NCI-H187 treated with DMSO at 0.1 percent for 48 hours (cell line): ENCODE results near the gene RASSF10.

Source experiments
- DNase-seq: peaks from one replicate; lab custom pipeline; 2025; lab: John Stamatoyannopoulos, UW

RASSF10 gene

GRCh38 chr11:12994476-12994875 is 14.6 kb upstream of the RASSF10 start:
- no peak for DNase-seq

DNA sequence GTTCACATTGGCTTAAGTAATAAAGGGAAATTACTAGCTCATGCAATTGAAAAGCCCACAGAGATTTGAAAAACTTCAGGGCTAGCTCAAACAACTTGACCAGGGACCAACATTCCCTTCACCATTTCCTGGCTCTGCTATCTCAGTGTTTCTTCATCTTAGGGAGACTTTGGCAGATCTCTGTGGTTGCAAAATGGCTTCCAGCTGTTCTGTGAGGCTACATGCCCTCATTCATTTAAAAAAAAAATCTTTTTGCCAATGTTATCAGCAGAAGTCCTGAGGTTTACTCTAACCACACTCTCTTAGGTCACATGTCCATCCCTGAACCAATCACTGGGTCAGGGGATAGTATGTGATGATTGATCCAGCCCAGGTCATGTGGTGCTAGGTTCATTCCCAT is 13.9 kb upstream of the RASSF10 start:
- DNase-seq: no peak

DNA sequence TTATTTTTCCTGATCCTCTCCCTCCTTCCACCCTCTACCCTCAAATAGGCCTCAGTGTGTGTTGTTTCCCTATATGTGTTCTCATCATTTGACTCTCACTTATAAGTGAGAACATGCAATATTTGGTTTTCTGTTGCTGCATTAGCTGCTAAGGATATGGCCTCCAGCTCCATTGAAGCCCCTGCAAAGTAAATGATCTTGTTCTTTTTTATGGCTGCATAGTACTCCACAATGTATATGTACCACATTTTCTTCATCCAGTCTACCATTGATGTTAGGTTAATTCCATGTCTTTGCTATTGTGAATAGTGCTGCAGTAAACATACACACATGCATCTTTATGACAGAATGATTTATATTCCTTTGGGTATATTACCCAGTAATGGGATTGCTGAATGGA is 13.3 kb upstream of the RASSF10 start:
- DNase-seq: no peak

DNA sequence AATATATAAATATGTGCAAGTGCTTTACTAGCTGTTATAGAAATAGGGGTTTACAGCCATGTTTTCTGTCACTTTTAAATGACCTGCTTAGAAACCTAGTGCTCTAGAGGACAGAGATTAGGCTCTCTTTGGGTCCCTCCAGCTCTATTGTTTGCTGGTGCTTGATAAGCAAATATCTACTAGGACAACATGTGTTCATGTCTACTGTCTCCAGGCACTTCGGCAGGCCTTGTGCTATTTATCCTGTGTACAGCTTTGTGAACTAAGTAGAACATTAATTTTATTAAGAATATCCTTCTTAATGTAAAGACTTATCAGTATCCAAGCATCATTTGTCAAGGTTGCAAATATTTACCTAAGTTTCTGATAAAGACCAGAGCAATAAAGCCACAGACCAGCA is 11.9 kb upstream of the RASSF10 start:
- DNase-seq: no peak

DNA sequence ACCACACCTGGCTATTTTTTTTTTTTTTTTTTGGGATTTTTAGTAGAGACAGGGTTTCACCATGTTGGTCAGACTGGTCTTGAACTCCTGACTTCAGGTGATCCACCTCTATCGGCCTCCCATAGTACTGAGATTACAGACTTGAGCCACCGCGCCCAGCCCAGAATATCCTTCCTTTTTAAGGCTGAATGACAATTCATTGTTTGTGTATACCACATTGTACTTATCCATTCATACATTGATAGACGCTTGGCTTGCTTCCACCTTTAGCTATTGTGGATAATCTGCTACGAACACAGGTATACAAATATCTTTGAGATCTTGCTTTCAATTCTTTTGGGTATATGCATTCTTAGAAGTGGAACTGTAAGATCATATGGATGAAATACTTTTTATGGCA is 10.8 kb upstream of the RASSF10 start:
- no peak for DNase-seq

GRCh38 chr11:12999597-12999996 is 9.5 kb upstream of the RASSF10 start:
- no peak for DNase-seq

GRCh38 chr11:13000116-13000515 is 9.0 kb upstream of the RASSF10 start:
- no peak for DNase-seq

DNA sequence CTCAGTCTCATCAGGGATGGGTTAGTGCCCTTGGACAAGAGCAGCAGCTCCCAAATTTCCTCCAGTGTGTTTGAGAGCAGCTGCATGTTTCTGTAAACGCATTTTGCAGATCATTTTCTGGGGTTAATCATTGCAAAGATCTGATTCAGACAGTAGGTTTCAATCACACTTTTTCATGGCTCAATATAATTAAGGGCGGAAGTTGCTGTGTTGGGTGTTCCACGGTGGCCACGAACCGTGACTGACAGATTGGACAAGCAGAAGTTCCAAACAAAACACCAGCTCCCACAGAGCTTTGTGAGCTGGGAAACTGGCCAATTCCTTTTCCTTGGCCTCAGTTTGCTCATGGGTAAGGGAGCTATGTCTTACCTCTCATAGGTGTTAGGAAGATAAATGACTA is 8.4 kb upstream of the RASSF10 start:
- DNase-seq: no peak

DNA sequence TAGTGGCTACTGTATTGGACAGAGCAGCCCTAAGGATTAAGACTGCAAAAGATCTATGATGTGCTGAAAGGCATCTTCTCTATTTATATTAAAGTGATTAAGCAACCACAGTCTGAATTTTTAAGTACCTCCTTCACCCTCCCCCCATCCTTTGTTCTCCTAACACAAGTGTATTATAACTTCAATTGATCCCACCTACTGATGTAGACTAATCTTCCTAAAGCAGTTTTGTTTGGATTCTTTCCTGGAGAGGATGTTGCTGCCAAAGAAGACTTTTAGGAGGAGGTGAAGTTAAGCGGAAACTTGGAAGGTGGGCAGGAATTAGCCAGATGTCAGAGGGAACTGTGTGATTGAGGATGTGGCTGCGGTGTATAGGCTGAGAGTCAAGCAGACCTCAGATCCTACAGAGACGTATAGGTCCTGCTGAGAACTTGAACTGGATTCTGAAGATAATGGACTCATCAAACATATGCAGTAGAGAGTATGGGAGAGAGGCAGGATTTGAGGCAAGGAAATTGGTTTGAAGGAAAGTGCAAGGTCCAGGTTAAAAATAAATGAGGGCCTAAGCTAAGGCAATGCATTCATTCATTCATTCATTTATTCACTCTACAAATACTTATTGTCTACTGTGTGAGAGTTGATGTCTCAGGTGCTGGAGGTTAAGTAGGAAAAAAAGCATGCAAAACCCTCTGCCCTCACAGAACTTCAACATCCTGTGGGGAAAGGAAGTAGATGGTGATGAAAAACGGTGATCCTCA is 5.2 kb upstream of the RASSF10 start:
- no peak for DNase-seq

DNA sequence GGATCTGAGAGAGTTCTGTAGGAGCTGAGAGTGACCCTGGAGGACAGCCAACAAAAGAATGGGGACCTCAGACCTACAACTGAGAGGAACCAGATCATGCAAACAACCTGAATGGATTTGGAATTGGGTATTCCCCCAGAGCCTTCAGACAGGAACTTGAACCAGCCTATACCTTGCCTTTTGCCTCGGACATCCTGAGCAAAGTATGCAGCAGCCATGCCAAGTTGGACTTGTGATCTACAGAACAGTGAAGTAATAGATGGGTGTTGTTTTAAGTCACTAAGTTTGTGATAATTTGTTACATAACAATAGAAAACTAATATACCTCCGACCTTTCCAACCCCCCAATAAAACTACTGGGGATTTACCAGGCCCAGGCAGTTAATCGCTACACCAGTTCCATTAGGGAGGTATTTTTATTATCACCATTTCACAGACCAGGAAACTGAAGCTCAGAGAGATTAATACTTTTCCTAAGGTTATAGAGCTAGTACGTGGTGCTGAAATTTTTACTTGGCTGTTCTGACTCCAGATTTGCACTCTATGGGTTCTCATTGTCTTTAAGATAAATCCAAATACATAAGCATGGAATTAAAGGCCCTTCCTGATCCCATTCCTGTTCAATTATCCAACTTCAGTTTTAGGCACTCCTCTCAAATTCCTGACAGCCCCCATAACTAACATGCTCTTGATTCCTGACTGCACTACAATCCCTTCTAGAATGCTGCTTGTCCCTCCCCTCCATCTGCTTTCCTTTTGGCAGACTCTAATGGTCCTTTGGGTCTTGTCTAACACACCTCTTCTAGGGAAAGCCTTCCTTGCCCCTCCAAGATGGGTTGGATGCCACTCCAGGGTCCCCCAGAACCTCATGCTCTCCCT is 1.7 kb upstream of the RASSF10 start:
- no peak for DNase-seq

GRCh38 chr11:13008061-13008435 is 1.1 kb upstream of the RASSF10 start:
- no peak for DNase-seq

- DNase-seq: no peak
Observed at GRCh38 chr11:13009476-13009920, 382 bp downstream of the RASSF10 start.

DNA sequence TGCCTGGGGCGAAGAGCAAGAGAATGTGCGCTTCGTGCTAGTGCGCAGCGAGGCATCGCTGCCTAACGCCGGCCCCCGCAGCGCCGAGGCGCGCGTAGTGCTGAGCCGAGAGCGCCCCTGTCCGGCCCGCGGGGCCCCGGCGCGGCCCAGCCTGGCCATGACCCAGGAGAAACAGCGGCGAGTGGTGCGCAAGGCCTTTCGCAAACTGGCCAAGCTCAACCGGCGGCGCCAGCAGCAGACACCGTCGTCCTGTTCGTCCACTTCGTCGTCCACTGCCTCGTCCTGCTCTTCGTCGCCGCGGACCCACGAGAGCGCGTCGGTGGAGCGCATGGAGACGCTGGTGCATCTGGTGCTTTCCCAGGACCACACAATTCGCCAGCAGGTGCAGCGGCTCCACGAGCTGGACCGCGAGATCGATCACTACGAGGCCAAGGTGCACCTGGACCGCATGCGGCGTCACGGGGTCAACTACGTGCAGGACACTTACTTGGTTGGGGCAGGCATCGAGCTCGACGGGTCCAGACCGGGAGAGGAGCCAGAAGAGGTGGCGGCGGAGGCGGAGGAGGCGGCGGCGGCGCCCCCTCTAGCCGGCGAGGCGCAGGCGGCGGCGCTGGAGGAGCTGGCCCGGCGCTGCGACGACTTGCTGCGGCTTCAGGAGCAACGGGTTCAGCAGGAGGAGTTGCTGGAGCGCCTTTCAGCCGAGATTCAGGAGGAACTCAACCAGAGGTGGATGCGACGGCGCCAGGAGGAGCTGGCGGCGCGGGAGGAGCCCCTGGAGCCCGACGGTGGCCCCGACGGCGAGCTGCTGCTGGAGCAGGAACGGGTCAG is 1.0 kb downstream of the RASSF10 start:
- DNase-seq: no peak

DNA sequence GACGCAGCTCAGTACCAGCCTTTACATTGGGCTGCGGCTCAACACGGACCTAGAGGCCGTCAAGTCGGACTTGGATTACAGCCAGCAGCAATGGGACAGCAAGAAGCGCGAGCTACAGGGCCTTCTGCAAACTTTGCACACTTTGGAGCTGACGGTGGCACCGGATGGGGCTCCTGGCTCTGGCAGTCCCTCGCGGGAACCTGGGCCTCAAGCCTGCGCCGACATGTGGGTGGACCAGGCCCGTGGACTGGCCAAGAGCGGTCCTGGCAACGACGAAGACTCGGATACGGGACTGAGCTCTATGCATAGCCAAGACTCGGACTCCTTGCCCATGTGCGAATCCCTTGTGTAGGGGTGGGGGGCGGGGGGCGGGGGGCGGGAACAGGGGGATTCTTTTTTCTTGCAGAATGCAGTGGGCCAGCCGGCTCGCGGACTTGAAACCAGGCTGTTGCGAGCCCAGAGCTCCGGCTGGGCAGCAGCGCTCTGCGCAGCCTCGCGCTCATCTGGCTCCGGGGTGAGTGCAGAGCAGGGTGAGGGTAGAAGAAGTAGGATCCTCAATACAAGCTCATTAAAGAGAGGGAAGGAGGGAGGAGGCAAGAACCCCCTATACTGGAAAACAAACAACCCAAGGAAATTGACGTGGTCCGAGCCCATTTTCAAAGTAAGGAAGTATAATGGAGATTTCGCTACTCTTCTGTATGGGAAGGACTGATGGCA is 1.8 kb downstream of the RASSF10 start:
- no peak for DNase-seq

DNA sequence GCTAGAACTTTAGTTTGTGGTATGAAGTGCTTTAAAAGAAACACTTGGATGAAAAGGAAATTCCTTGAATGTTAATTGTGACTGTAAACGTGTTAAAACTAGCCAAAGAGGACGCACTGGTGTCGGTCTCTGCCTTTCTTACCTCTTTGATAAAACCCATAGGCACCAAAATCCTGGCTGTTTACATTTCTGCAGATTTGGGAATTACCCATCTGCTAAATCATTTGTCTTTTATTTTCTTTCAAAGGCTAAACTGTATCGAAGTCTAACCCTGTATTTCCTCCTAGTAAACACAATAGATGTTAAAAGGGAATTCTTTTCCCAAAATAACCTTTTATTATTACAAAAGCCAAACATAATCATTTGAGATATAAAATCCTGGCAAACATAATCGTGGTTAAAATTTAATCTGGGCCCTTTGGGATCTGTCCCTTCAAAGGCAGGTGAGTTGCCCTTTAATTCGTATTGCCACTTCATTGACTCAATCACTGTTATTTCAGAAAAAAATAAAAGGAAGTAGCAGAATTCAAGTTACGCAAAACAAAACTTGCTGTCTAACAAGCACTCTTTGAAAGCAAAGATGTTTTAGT is 2.4 kb downstream of the RASSF10 start:
- DNase-seq: no peak

DNA sequence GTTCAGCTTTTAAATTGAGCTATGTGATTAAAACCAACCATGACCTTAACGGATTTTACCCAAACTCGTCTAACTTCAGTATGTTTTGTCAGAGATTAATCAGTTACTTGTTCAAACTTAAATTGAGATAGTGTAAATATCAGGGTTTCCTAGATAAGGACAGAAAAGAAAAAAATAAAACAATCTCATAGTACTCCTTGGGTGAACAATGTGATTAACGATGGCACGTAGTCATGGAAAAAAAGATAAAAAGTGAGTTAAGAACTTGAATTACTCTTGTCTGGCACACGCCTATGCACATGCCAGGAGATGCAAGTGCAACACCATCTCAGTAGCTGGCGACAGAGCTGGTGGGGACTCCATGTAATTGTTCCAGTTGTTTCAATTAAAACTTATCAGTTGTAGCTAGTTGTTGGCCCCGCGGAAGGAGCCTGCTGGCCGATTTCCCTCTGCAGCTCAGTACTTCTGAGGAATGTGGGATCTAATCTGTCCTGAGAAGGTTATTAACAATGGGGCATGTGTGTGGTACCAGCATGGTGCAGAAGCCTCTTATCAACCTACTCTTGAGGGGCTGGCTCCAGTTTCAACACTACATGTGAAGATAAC is 3.0 kb downstream of the RASSF10 start:
- DNase-seq: no peak

DNA sequence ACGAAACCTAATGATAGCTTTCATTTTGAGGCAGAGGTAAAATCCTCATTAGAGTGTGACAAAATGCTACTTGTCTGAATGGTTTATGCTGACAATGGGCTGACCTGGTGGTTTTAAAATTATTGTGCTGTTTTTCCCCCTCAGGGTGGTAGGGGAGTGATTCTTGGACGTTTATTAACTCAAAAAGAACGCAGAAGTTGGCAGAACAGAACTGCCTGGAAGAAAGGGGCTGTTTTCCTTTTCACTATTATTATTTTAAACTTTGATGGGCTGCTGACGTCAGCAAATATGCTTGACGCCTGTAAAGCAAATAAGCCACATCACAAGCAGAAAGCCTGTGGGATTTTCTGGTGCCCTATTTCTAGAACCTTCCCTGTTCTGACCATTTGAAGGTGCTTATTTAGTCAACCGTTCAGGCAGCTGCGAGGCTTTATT is 4.0 kb downstream of the RASSF10 start:
- no peak for DNase-seq

GRCh38 chr11:13015753-13016152 is 6.6 kb downstream of the RASSF10 start:
- no peak for DNase-seq

- DNase-seq: no peak
Observed at GRCh38 chr11:13016415-13016814, 7.3 kb downstream of the RASSF10 start.

- DNase-seq: no peak
Observed at GRCh38 chr11:13019313-13019712, 10.2 kb downstream of the RASSF10 start.

DNA sequence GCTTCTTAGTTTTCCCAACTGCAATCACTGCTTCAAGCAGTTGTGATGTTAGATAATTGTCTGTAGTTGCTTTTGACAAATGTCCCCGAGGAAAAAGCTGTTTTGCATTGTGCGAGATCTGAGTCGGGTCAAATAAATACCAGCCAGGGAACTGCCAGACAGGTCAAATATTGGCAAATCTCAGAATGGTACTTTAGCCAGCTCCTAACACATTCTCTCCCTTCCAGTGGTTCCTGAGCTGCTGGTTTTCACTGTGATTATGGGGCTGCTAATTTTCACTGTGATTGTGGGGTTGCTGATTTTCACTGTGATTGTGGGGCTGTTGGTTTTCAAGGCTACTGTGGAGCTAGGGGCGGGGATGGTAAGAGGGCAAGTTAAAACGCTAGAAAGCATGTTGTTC is 14.3 kb downstream of the RASSF10 start:
- no peak for DNase-seq
